Daoy (cell line): ENCODE measurements around the gene FGGY. TPM values are rescaled to one million over a fixed set of nuclear protein-coding genes. Genes with fewer than 3 reads are reported as not detected.
A peak's percentile ranks its signal among the peaks of the same experiment; 100 is the strongest.
"Not testable (repeated sequence)": the region's sequence is repeated elsewhere in the genome, so short reads cannot be mapped to it uniquely, and the experiment has no call there.

Experiments
- DNase-seq: peaks from one replicate; pipeline ENCODE4 v3.0.0-alpha.2; 2015; ENCODE audit warnings: low read depth
- total RNA-seq: library from RNA; depleted of rRNA; stranded (reverse); fragments of >200 nt; shearing (Covaris generic); gene quantifications from 2 replicates; pipeline ENCODE4 v1.2.3, GENCODE V29; 2014

Gene FGGY
- total RNA-seq, 1 experiment from 2014 or later, result 15.7 TPM

- DNase-seq, result no peak
Measured at GRCh38 chr1:59288046-59288445, 8.8 kb upstream of the FGGY start.

GRCh38 chr1:59289570-59289969 is 7.3 kb upstream of the FGGY start:
- no peak for DNase-seq

- DNase-seq, result peak; percentile 73
Measured at GRCh38 chr1:59290193-59290949, 6.5 kb upstream of the FGGY start.

GRCh38 chr1:59291561-59291960 is 5.3 kb upstream of the FGGY start:
- DNase-seq, result no peak

GRCh38 chr1:59292562-59292961 is 4.3 kb upstream of the FGGY start:
- no peak for DNase-seq

GRCh38 chr1:59293206-59293605 is 3.7 kb upstream of the FGGY start:
- no peak for DNase-seq

- no peak for DNase-seq
Measured at GRCh38 chr1:59293849-59294248, 3.0 kb upstream of the FGGY start.

- DNase-seq, result no peak
Measured at GRCh38 chr1:59294423-59294822, 2.5 kb upstream of the FGGY start.

GRCh38 chr1:59295618-59296017 is 1.3 kb upstream of the FGGY start:
- DNase-seq, result no peak

GRCh38 chr1:59298026-59298583 is 1.2 kb downstream of the FGGY start:
- DNase-seq, result no peak

- DNase-seq, result peak; percentile 51
Measured at GRCh38 chr1:59298710-59299346, 1.9 kb downstream of the FGGY start.

- not testable (repeated sequence) for DNase-seq
Measured at GRCh38 chr1:59299670-59300069, 2.8 kb downstream of the FGGY start.

GRCh38 chr1:59302297-59302696 is 5.4 kb downstream of the FGGY start:
- no peak for DNase-seq

- no peak for DNase-seq
Measured at GRCh38 chr1:59302871-59303270, 6.0 kb downstream of the FGGY start.

GRCh38 chr1:59305188-59305587 is 8.3 kb downstream of the FGGY start:
- DNase-seq, result no peak

- no peak for DNase-seq
Measured at GRCh38 chr1:59307591-59307990, 10.7 kb downstream of the FGGY start.

GRCh38 chr1:59308839-59309238 is 11.9 kb downstream of the FGGY start:
- no peak for DNase-seq

GRCh38 chr1:59309392-59309791 is 12.5 kb downstream of the FGGY start:
- DNase-seq, result no peak

- no peak for DNase-seq
Measured at GRCh38 chr1:59309795-59310548, 13.1 kb downstream of the FGGY start.

GRCh38 chr1:59310549-59311250 is 13.8 kb downstream of the FGGY start:
- DNase-seq, result no peak

- DNase-seq, result no peak
Measured at GRCh38 chr1:59314776-59315528, 18.1 kb downstream of the FGGY start.
